Osteocyte (in vitro differentiated cells): ENCODE data around the gene BMP8A. TPM values are rescaled to one million over a fixed set of nuclear protein-coding genes. Genes with fewer than 3 reads are reported as not detected.
A peak's percentile ranks its signal among the peaks of the same experiment; 100 is the strongest.

Source experiments
- DNase-seq: peaks from one replicate; pipeline ENCODE4 v3.0.0; 2021; ENCODE audit warnings: mixed read lengths; ENCODE audit not compliant: unreplicated experiment; ENCODE audit errors: extremely low spot score
- H3K27ac Mint-ChIP-seq: one replicate; pipeline ENCODE4 v1.8.0; 2021; ENCODE audit warnings: mild to moderate bottlenecking, mixed read lengths; ENCODE audit not compliant: unreplicated experiment
- H3K27me3 Mint-ChIP-seq: one replicate; pipeline ENCODE4 v1.8.0; 2021; ENCODE audit warnings: mixed read lengths; ENCODE audit not compliant: unreplicated experiment
- H3K36me3 Mint-ChIP-seq: one replicate; pipeline ENCODE4 v1.8.0; 2021; ENCODE audit warnings: mixed read lengths; ENCODE audit not compliant: unreplicated experiment
- H3K4me1 Mint-ChIP-seq: one replicate; pipeline ENCODE4 v1.8.0; 2021; ENCODE audit warnings: mixed read lengths; ENCODE audit not compliant: unreplicated experiment
- H3K4me3 Mint-ChIP-seq: one replicate; pipeline ENCODE4 v1.8.0; 2021; ENCODE audit warnings: mild to moderate bottlenecking, moderate library complexity, mixed read lengths; ENCODE audit not compliant: unreplicated experiment
- H3K9me3 Mint-ChIP-seq: one replicate; pipeline ENCODE4 v1.8.0; 2021; ENCODE audit warnings: mixed read lengths; ENCODE audit not compliant: unreplicated experiment
- CTCF ChIP-seq: fragments of 200-600 bp; sonication (generic); IDR thresholded peaks from 2 replicates; pipeline ENCODE4 v1.5.0; 2021; ENCODE audit warnings: antibody characterized with exemption, mild to moderate bottlenecking, moderate library complexity
- total RNA-seq: library from RNA; stranded (reverse); gene quantifications from 2 replicates; pipeline ENCODE4 v1.2.1, GENCODE V29; 2021

Gene BMP8A
- total RNA-seq, 1 donor from 2014 or later: not detected

GRCh38 chr1:39562886-39563285 lies 71.5 kb downstream of the BMP8A start:
- H3K27ac Mint-ChIP-seq: no peak overlapping the region
- TF ChIP-seq CTCF: no peak
- no peaks in the 10 kb centered on the region for H3K27me3 Mint-ChIP-seq
- peaks cover 73% of the 10 kb centered on the region for H3K36me3 Mint-ChIP-seq
- DNase-seq: no peak
- no peaks in the 10 kb centered on the region for H3K4me1 Mint-ChIP-seq
- no peak overlapping the region for H3K4me3 Mint-ChIP-seq
- no peaks in the 10 kb centered on the region for H3K9me3 Mint-ChIP-seq

GRCh38 chr1:39563669-39564068 lies 72.2 kb downstream of the BMP8A start:
- Mint-ChIP-seq H3K9me3 (no peaks in the 10 kb centered on the region), H3K4me3 (no peak overlapping the region), H3K27ac (no peak overlapping the region), H3K36me3 (peaks cover 80% of the 10 kb centered on the region), H3K27me3 (no peaks in the 10 kb centered on the region), H3K4me1 (no peaks in the 10 kb centered on the region)
- TF ChIP-seq CTCF: no peak
- DNase-seq: no peak

- Mint-ChIP-seq H3K9me3 (no peaks in the 10 kb centered on the region), H3K36me3 (peaks cover 76% of the 10 kb centered on the region), H3K4me1 (no peaks in the 10 kb centered on the region), H3K27ac (no peak overlapping the region), H3K27me3 (no peaks in the 10 kb centered on the region), H3K4me3 (no peak overlapping the region)
- TF ChIP-seq CTCF: no peak
- DNase-seq: no peak
Observed at GRCh38 chr1:39564340-39564739, 72.9 kb downstream of the BMP8A start.

GRCh38 chr1:39564941-39565340 lies 73.5 kb downstream of the BMP8A start:
- Mint-ChIP-seq H3K27ac (no peak overlapping the region), H3K4me1 (no peaks in the 10 kb centered on the region), H3K27me3 (no peaks in the 10 kb centered on the region), H3K36me3 (peaks cover 79% of the 10 kb centered on the region), H3K9me3 (no peaks in the 10 kb centered on the region), H3K4me3 (no peak overlapping the region)
- no peak for TF ChIP-seq CTCF
- no peak for DNase-seq

GRCh38 chr1:39566441-39567137 lies 75.2 kb downstream of the BMP8A start:
- Mint-ChIP-seq H3K27me3 (no peaks in the 10 kb centered on the region), H3K4me3 (no peak overlapping the region), H3K4me1 (no peaks in the 10 kb centered on the region), H3K9me3 (no peaks in the 10 kb centered on the region), H3K27ac (peak overlapping the region; percentile 21), H3K36me3 (peaks cover 75% of the 10 kb centered on the region)
- DNase-seq: no peak
- TF ChIP-seq CTCF: no peak
